SK-N-MC (cell line): ENCODE data around the gene CD70.

Experiments used
- EZH2 ChIP-seq: fragments of 200-600 bp; sonication (generic); IDR thresholded peaks from one replicate; pipeline ENCODE4 v1.6.1; 2017; ENCODE audit warnings: antibody characterized with exemption
- POLR2AphosphoS5 ChIP-seq: IDR thresholded peaks from 2 replicates; pipeline ENCODE4 v1.6.1; 2012; ENCODE audit warnings: mild to moderate bottlenecking, low read depth, low read length, borderline replicate concordance

- TF ChIP-seq POLR2AphosphoS5, result no peak
- TF ChIP-seq EZH2, result no peak
Observed at GRCh38 chr19:6602729-6603114, 11.8 kb upstream of the CD70 start.
